ENCODE measurements around the gene RAB24.

- no peak for TF ChIP-seq CTCF (IDR thresholded peaks at IDR 0.05)
- no peak for TF ChIP-seq POLR2A (IDR thresholded peaks at IDR 0.05)
Observed at GRCh38 chr5:177343777-177344176, 40.3 kb upstream of the RAB24 start.
